Stimulated activated CD8-positive, alpha-beta memory T cell treated with anti-CD3 and anti-CD28 coated beads, Interleukin-2, amount 100 ng/mL, for 1 hour (primary cell): ENCODE measurements around the gene SAMD4A.

Experiments used
- DNase-seq, 2 donors: peaks; one replicate each; pipeline ENCODE4 v3.0.0-alpha.2; 2020; ENCODE audit warnings: low read depth in 2 of 2

SAMD4A gene

GRCh38 chr14:54654605-54655004, 87.7 kb downstream of the SAMD4A start:
- DNase-seq: no peak

GRCh38 chr14:54658836-54659235, 91.9 kb downstream of the SAMD4A start:
- no peak for DNase-seq

GRCh38 chr14:54659365-54659764, 92.4 kb downstream of the SAMD4A start:
- no peak for DNase-seq

- DNase-seq: no peak
Measured at GRCh38 chr14:54660604-54661111, 93.7 kb downstream of the SAMD4A start.

GRCh38 chr14:54662491-54663133, 95.7 kb downstream of the SAMD4A start:
- DNase-seq: no peak

- no peak for DNase-seq
Measured at GRCh38 chr14:54664961-54665360, 98.0 kb downstream of the SAMD4A start.

GRCh38 chr14:54665946-54666345, 99.0 kb downstream of the SAMD4A start:
- DNase-seq: no peak

- DNase-seq: no peak
Measured at GRCh38 chr14:54667026-54667744, 100.3 kb downstream of the SAMD4A start.

GRCh38 chr14:54667764-54668163, 100.8 kb downstream of the SAMD4A start:
- no peak for DNase-seq

- DNase-seq: peak in 1 of 2 donors; percentile 8
Measured at GRCh38 chr14:54669721-54670561, 103.0 kb downstream of the SAMD4A start.

GRCh38 chr14:54671537-54671936, 104.6 kb downstream of the SAMD4A start:
- no peak for DNase-seq

GRCh38 chr14:54672181-54672580, 105.3 kb downstream of the SAMD4A start:
- no peak for DNase-seq

- no peak for DNase-seq
Measured at GRCh38 chr14:54672688-54673087, 105.8 kb downstream of the SAMD4A start.

- no peak for DNase-seq
Measured at GRCh38 chr14:54673193-54674045, 106.5 kb downstream of the SAMD4A start.

GRCh38 chr14:54674046-54674741, 107.3 kb downstream of the SAMD4A start:
- DNase-seq: no peak

- no peak for DNase-seq
Measured at GRCh38 chr14:54675236-54676128, 108.6 kb downstream of the SAMD4A start.

- no peak for DNase-seq
Measured at GRCh38 chr14:54676812-54677708, 110.1 kb downstream of the SAMD4A start.

GRCh38 chr14:54680651-54681050, 113.7 kb downstream of the SAMD4A start:
- DNase-seq: no peak

GRCh38 chr14:54681811-54682261, 114.9 kb downstream of the SAMD4A start:
- DNase-seq: no peak
